Adipocyte (in vitro differentiated cells): ENCODE measurements around the gene KCP.

Source experiments
- DNase-seq: peaks from one replicate; pipeline ENCODE4 v3.0.0-alpha.2; 2015; ENCODE audit warnings: low read depth
- H3K27me3 ChIP-seq: replicated peaks from 2 replicates; pipeline ENCODE4 v1.7.0; 2013; ENCODE audit warnings: mild to moderate bottlenecking, low read length, moderate library complexity; ENCODE audit not compliant: control insufficient read depth, insufficient read depth
- H3K36me3 ChIP-seq: 2 replicates; pipeline ENCODE4 v1.7.0; 2013; ENCODE audit warnings: low read length, mild to moderate bottlenecking, moderate library complexity; ENCODE audit not compliant: control insufficient read depth, insufficient read depth, severe bottlenecking
- H3K4me1 ChIP-seq: 2 replicates; pipeline ENCODE4 v1.7.0; 2013; ENCODE audit warnings: mild to moderate bottlenecking, low read length, moderate library complexity; ENCODE audit not compliant: control insufficient read depth, insufficient read depth
- H3K4me3 ChIP-seq: 2 replicates; pipeline ENCODE4 v1.7.0; 2013; ENCODE audit warnings: mild to moderate bottlenecking, low read length, moderate library complexity
- H3K9ac ChIP-seq: 2 replicates; pipeline ENCODE4 v1.7.0; 2013; ENCODE audit warnings: mild to moderate bottlenecking, low read length, moderate library complexity
- H3K9me3 ChIP-seq: 2 replicates; pipeline ENCODE4 v1.7.0; 2013; ENCODE audit warnings: mild to moderate bottlenecking, low read length, moderate library complexity; ENCODE audit not compliant: control insufficient read depth

The KCP gene

GRCh38 chr7:128841921-128842673 is 68.4 kb downstream of the KCP start:
- Histone ChIP-seq H3K9ac (no peak overlapping the region), H3K4me3 (no peak overlapping the region), H3K4me1 (peaks cover 6% of the 10 kb centered on the region), H3K9me3 (no peaks in the 10 kb centered on the region), H3K27me3 (no peaks in the 10 kb centered on the region), H3K36me3 (peaks cover 95% of the 10 kb centered on the region)
- peak; percentile 63 for DNase-seq

- Histone ChIP-seq H3K27me3 (no peaks in the 10 kb centered on the region), H3K9ac (no peak overlapping the region), H3K4me1 (peaks cover 12% of the 10 kb centered on the region), H3K36me3 (peaks cover 91% of the 10 kb centered on the region), H3K9me3 (no peaks in the 10 kb centered on the region), H3K4me3 (no peak overlapping the region)
- no peak for DNase-seq
Observed at GRCh38 chr7:128841171-128841690, 69.3 kb downstream of the KCP start.

GRCh38 chr7:128840326-128841170 is 70.0 kb downstream of the KCP start:
- Histone ChIP-seq H3K4me3 (no peak overlapping the region), H3K4me1 (peaks cover 19% of the 10 kb centered on the region), H3K36me3 (peaks cover 88% of the 10 kb centered on the region), H3K27me3 (no peaks in the 10 kb centered on the region), H3K9ac (no peak overlapping the region), H3K9me3 (no peaks in the 10 kb centered on the region)
- DNase-seq: no peak

GRCh38 chr7:128839751-128840177 is 70.7 kb downstream of the KCP start:
- Histone ChIP-seq H3K27me3 (no peaks in the 10 kb centered on the region), H3K4me3 (no peak overlapping the region), H3K36me3 (peaks cover 89% of the 10 kb centered on the region), H3K9ac (no peak overlapping the region), H3K4me1 (peaks cover 26% of the 10 kb centered on the region), H3K9me3 (no peaks in the 10 kb centered on the region)
- DNase-seq: no peak

- H3K4me1 ChIP-seq: peaks cover 26% of the 10 kb centered on the region
- H3K9me3 ChIP-seq: no peaks in the 10 kb centered on the region
- DNase-seq: no peak
- no peaks in the 10 kb centered on the region for H3K27me3 ChIP-seq
- H3K36me3 ChIP-seq: peaks cover 84% of the 10 kb centered on the region
- H3K4me3 ChIP-seq: no peak overlapping the region
- H3K9ac ChIP-seq: no peak overlapping the region
Observed at GRCh38 chr7:128838981-128839731, 71.4 kb downstream of the KCP start.

GRCh38 chr7:128838109-128838779 is 72.3 kb downstream of the KCP start:
- H3K36me3 ChIP-seq: peaks cover 75% of the 10 kb centered on the region
- peaks cover 29% of the 10 kb centered on the region for H3K4me1 ChIP-seq
- no peaks in the 10 kb centered on the region for H3K27me3 ChIP-seq
- no peak overlapping the region for H3K9ac ChIP-seq
- H3K9me3 ChIP-seq: no peaks in the 10 kb centered on the region
- no peak for DNase-seq
- H3K4me3 ChIP-seq: no peak overlapping the region

GRCh38 chr7:128837521-128837921 is 73.0 kb downstream of the KCP start:
- no peaks in the 10 kb centered on the region for H3K9me3 ChIP-seq
- no peaks in the 10 kb centered on the region for H3K27me3 ChIP-seq
- peaks cover 35% of the 10 kb centered on the region for H3K4me1 ChIP-seq
- H3K9ac ChIP-seq: no peak overlapping the region
- H3K36me3 ChIP-seq: peaks cover 67% of the 10 kb centered on the region
- no peak overlapping the region for H3K4me3 ChIP-seq
- no peak for DNase-seq

GRCh38 chr7:128836729-128837348 is 73.7 kb downstream of the KCP start:
- Histone ChIP-seq H3K9ac (peak overlapping the region; percentile 59), H3K9me3 (no peaks in the 10 kb centered on the region), H3K27me3 (no peaks in the 10 kb centered on the region), H3K36me3 (peaks cover 63% of the 10 kb centered on the region), H3K4me3 (peak overlapping the region; percentile 13), H3K4me1 (peaks cover 39% of the 10 kb centered on the region)
- no peak for DNase-seq

GRCh38 chr7:128835790-128836641 is 74.5 kb downstream of the KCP start:
- peak; percentile 45 for DNase-seq
- peaks cover 54% of the 10 kb centered on the region for H3K36me3 ChIP-seq
- H3K27me3 ChIP-seq: no peaks in the 10 kb centered on the region
- peak overlapping the region; percentile 13 for H3K4me3 ChIP-seq
- H3K9me3 ChIP-seq: no peaks in the 10 kb centered on the region
- H3K9ac ChIP-seq: peak overlapping the region; percentile 59
- peaks cover 37% of the 10 kb centered on the region for H3K4me1 ChIP-seq
